Endodermal cell (in vitro differentiated cells): ENCODE data around the gene SHANK1. TPM values are rescaled to one million over a fixed set of nuclear protein-coding genes. Genes with fewer than 3 reads are reported as not detected.

Source experiments
- DNase-seq: peaks from one replicate; pipeline ENCODE4 v3.0.0-alpha.2; 2017
- H3K27ac ChIP-seq: 2 replicates; pipeline ENCODE4 v1.5.1; 2013; ENCODE audit warnings: mild to moderate bottlenecking, low read depth, low read length, moderate library complexity
- H3K27me3 ChIP-seq: 2 replicates; pipeline ENCODE4 v1.6.1; 2013; ENCODE audit warnings: mild to moderate bottlenecking, low read length, moderate library complexity; ENCODE audit not compliant: insufficient read depth, control insufficient read depth, poor library complexity, severe bottlenecking
- H3K36me3 ChIP-seq: 2 replicates; pipeline ENCODE4 v1.7.0; 2013; ENCODE audit warnings: mild to moderate bottlenecking, low read length, moderate library complexity; ENCODE audit not compliant: control insufficient read depth, insufficient read depth
- H3K4me1 ChIP-seq: one replicate; pipeline ENCODE4 v1.7.0; 2013; ENCODE audit warnings: low read length; ENCODE audit not compliant: control insufficient read depth, insufficient read depth
- H3K4me3 ChIP-seq: 2 replicates; pipeline ENCODE4 v1.5.1; 2013; ENCODE audit warnings: mild to moderate bottlenecking, low read length, moderate library complexity
- H3K9ac ChIP-seq: 2 replicates; pipeline ENCODE4 v1.6.1; 2013; ENCODE audit warnings: mild to moderate bottlenecking, low read length, moderate library complexity; ENCODE audit not compliant: poor library complexity, severe bottlenecking; ENCODE audit errors: extremely low read depth
- H3K9me3 ChIP-seq: 2 replicates; pipeline ENCODE4 v1.6.1; 2013; ENCODE audit warnings: mild to moderate bottlenecking, low read length, moderate library complexity; ENCODE audit not compliant: control insufficient read depth
- H3K27ac Mint-ChIP-seq: 2 replicates; pipeline ENCODE4 v1.8.0; 2020; ENCODE audit warnings: mixed read lengths
- H3K27me3 Mint-ChIP-seq: 2 replicates; pipeline ENCODE4 v1.8.0; 2021; ENCODE audit warnings: mild to moderate bottlenecking, mixed read lengths; ENCODE audit not compliant: insufficient read depth
- H3K36me3 Mint-ChIP-seq: 2 replicates; pipeline ENCODE4 v1.8.0; 2020; ENCODE audit warnings: low read depth, mixed read lengths
- H3K4me1 Mint-ChIP-seq: 2 replicates; pipeline ENCODE4 v1.8.0; 2020; ENCODE audit warnings: mixed read lengths
- H3K4me3 Mint-ChIP-seq: 2 replicates; pipeline ENCODE4 v1.8.0; 2020; ENCODE audit warnings: mild to moderate bottlenecking, moderate library complexity, mixed read lengths
- H3K9me3 Mint-ChIP-seq: 2 replicates; pipeline ENCODE4 v1.8.0; 2020; ENCODE audit warnings: mild to moderate bottlenecking, mixed read lengths
- WGBS, 2 experiments: methylation state at CpG; one replicate each; pipeline versions ENCODE4 v1.1.5 to v1.1.7; 2013; ENCODE audit warnings: missing lambda C conversion rate in 2 of 2, mixed read lengths in 1 of 2; ENCODE audit not compliant: insufficient coverage in 1 of 2, insufficient read length in 1 of 2; 5-methylcytosine and 5-hydroxymethylcytosine counted together
- total RNA-seq, 2 donors: library from RNA; stranded (reverse); fragmentation: NEBNext Ultra II Directional in 1 of 2; extraction: Animal tissue kit (Norgen Biotek cat#: 25700) in 1 of 2; gene quantifications; 2 replicates in 1 of 2; 3 replicates in 1 of 2; pipeline ENCODE4 v1.2.1, GENCODE V29; 2021
- TF ChIP-seq, protein P1 (sequence below): fragments of 200-600 bp; sonication (generic); conservative IDR thresholded peaks from 2 replicates; pipeline ENCODE4 v1.5.0; 2021; ENCODE audit warnings: antibody characterized with exemption, mild to moderate bottlenecking

Gene SHANK1
- total RNA-seq, 2 donors from 2014 or later = 1.6 to 1.9 TPM

DNA sequence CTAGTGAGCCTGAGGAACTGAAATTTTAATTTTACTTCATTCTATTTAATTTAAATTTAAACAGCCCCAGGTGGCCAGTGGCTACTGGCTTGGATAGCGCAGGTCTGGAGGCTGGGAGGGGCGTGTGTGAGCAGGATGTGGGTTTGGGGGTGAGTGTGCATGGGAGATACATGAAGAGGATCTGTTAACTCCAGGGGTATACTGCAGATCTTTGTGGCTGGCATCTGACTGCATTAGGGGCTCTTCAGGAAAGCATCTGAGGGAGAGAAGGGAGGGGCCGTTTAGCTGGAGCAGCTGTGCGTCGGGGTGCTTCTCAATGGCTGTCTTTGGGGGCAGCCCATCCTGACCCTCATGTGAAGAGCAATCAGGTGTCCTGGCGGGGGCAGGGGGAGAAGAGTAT is 6.8 kb downstream of the SHANK1 start:
- H3K9me3 Mint-ChIP-seq = no peaks in the 10 kb centered on the region

DNA sequence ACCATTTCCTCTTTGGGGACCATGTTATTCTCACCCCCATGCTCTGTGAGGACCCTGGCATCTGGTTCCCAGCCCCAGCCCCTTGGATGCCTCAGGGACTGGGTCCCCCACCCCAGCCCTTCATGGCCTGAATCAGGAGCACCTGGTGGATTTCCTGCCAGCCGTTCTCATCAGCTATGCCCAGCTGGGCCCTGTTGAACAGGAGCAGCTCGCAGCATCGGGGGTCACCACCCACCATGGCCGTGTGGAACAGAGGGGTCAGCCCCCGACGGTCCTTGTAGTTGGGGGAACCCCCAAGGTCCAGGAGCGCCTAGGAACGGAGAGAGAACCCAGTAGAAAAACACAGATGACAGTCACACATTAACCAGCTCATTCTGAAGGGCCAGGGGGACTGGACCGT is 7.8 kb downstream of the SHANK1 start:
- TF ChIP-seq, protein P1, sequence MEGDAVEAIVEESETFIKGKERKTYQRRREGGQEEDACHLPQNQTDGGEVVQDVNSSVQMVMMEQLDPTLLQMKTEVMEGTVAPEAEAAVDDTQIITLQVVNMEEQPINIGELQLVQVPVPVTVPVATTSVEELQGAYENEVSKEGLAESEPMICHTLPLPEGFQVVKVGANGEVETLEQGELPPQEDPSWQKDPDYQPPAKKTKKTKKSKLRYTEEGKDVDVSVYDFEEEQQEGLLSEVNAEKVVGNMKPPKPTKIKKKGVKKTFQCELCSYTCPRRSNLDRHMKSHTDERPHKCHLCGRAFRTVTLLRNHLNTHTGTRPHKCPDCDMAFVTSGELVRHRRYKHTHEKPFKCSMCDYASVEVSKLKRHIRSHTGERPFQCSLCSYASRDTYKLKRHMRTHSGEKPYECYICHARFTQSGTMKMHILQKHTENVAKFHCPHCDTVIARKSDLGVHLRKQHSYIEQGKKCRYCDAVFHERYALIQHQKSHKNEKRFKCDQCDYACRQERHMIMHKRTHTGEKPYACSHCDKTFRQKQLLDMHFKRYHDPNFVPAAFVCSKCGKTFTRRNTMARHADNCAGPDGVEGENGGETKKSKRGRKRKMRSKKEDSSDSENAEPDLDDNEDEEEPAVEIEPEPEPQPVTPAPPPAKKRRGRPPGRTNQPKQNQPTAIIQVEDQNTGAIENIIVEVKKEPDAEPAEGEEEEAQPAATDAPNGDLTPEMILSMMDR = no peak
- no peak overlapping the region for H3K9ac ChIP-seq
- Mint-ChIP-seq H3K4me3 (no peak overlapping the region), H3K9me3 (no peaks in the 10 kb centered on the region), H3K27ac (no peak overlapping the region), H3K4me1 (no peaks in the 10 kb centered on the region), H3K27me3 (peaks cover 81% of the 10 kb centered on the region), H3K36me3 (no peaks in the 10 kb centered on the region)
- peaks cover 4% of the 10 kb centered on the region for H3K9me3 ChIP-seq
- 67 to 75% methylated on average over 4 to 9 of the region's 9 CpGs for WGBS, 2 experiments
- no peak overlapping the region for H3K4me3 ChIP-seq
- no peaks in the 10 kb centered on the region for H3K4me1 ChIP-seq
- DNase-seq = no peak
- no peak overlapping the region for H3K27ac ChIP-seq
- H3K36me3 ChIP-seq = no peaks in the 10 kb centered on the region
- no peaks in the 10 kb centered on the region for H3K27me3 ChIP-seq

More for the DNA sequence above, 6.8 kb downstream of the SHANK1 start:
- no peak overlapping the region for H3K27ac Mint-ChIP-seq
- DNase-seq = no peak
- H3K27ac ChIP-seq = no peak overlapping the region
- no peak overlapping the region for H3K4me3 ChIP-seq
- peaks cover 83% of the 10 kb centered on the region for H3K27me3 Mint-ChIP-seq
- peaks cover 6% of the 10 kb centered on the region for H3K27me3 ChIP-seq
- H3K4me1 Mint-ChIP-seq = no peaks in the 10 kb centered on the region
- no peaks in the 10 kb centered on the region for H3K36me3 ChIP-seq
- no peak overlapping the region for H3K9ac ChIP-seq
- no peak overlapping the region for H3K4me3 Mint-ChIP-seq
- TF ChIP-seq, protein P1 = no peak
- 90% methylated on average over 3 to 6 of the region's 6 CpGs for WGBS, 2 experiments
- peaks cover 4% of the 10 kb centered on the region for H3K9me3 ChIP-seq
- H3K36me3 Mint-ChIP-seq = no peaks in the 10 kb centered on the region
- no peaks in the 10 kb centered on the region for H3K4me1 ChIP-seq

DNA sequence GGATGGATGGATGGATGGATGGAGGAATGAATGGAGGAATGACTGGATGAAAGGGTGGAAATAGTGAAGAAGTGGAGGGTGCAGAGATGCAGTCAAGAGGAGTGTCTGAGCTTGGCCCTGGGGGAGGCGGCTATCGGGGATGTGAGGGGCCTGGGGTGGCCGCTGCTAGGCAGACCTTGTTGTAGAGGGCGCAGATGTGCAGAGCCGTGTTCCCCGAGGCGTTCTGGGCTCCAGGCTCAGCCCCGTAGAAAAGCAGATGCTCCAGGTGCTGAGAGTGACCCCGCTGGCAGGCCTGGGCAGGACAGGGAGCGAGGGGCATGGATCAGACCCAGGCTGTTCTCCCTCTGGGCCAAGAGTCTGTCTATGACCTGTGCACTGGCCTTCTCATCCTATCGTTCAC is 8.4 kb downstream of the SHANK1 start:
- Mint-ChIP-seq H3K4me1 (no peaks in the 10 kb centered on the region), H3K27me3 (peaks cover 78% of the 10 kb centered on the region), H3K36me3 (no peaks in the 10 kb centered on the region), H3K4me3 (no peak overlapping the region), H3K27ac (no peak overlapping the region), H3K9me3 (no peaks in the 10 kb centered on the region)
- no peak overlapping the region for H3K9ac ChIP-seq
- no peak for DNase-seq
- TF ChIP-seq, protein P1 = no peak
- H3K4me1 ChIP-seq = no peaks in the 10 kb centered on the region
- no peaks in the 10 kb centered on the region for H3K36me3 ChIP-seq
- H3K9me3 ChIP-seq = peaks cover 4% of the 10 kb centered on the region
- 85 to 89% methylated on average over 7 to 11 of the region's 11 CpGs for WGBS, 2 experiments
- H3K4me3 ChIP-seq = no peak overlapping the region
- no peaks in the 10 kb centered on the region for H3K27me3 ChIP-seq
- H3K27ac ChIP-seq = no peak overlapping the region
